Measurements from ENCODE around the gene CDH13. TPM values are rescaled to one million over a fixed set of nuclear protein-coding genes. Genes with fewer than 3 reads are reported as not detected.

CDH13 gene
- total RNA-seq, 1 donor from 2014 or later = 161 TPM

DNA sequence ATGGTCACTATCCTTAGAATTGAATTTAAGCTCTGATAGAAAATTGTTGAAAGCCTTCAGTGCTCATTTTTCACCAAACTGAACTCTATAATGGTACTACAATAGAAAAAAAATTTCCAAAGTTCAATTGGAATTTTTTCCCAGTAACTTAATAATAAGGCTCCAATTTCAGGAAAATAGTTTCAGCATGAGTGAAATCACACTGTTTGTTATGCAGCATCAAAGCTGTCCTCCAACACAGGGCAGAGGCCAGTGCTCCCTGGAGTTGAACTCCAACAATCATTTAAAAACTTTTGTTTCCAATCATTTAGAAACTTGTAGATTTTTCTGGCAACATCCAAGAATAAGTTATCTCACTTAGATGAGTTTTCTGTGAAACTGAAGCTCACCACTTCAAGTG lies 1077.9 kb downstream of the CDH13 start:
- H3K4me3 ChIP-seq = no peak overlapping the region
- TF ChIP-seq CTCF (IDR thresholded peaks at IDR 0.05; ENCODE audit: borderline replicate concordance) = no peak
- intact Hi-C loops (cut with micrococcal nuclease) = no loop called here
- no peaks in the 10 kb centered on the region for H3K27me3 ChIP-seq (ENCODE audit: low read depth)
- no peaks in the 10 kb centered on the region for H3K9me3 ChIP-seq (replicated peaks)
- H3K27ac ChIP-seq (replicated peaks) = no peak overlapping the region
- H3K36me3 ChIP-seq = no peaks in the 10 kb centered on the region
- no peak for DNase-seq
- H3K4me1 ChIP-seq = no peaks in the 10 kb centered on the region

DNA sequence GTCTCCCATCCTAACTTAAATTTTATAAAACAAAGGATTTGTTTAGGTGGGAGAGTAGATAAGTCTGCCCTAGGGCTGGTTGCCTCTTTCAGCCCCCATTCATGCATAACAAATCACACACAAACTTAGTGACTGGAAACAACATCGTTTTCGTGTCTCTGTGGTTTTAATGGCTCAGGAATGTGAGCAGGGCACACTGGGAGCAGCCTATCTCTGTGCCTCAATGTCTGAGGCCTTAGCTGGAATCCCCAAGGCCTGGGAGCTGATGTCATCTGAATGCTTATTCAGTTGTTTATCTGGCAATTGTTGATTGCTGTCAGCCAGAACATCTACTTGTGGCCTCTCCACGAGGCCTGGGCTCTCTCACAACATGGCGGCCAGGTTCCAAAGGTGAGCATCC lies 1079.1 kb downstream of the CDH13 start:
- no peaks in the 10 kb centered on the region for H3K4me1 ChIP-seq
- no peaks in the 10 kb centered on the region for H3K36me3 ChIP-seq
- no peak overlapping the region for H3K4me3 ChIP-seq
- TF ChIP-seq CTCF (IDR thresholded peaks at IDR 0.05; ENCODE audit: borderline replicate concordance) = no peak
- H3K9me3 ChIP-seq (replicated peaks) = no peaks in the 10 kb centered on the region
- H3K27ac ChIP-seq (replicated peaks) = no peak overlapping the region
- DNase-seq = no peak
- intact Hi-C loops (cut with micrococcal nuclease) = no loop called here
- H3K27me3 ChIP-seq (ENCODE audit: low read depth) = no peaks in the 10 kb centered on the region

- TF ChIP-seq CTCF (IDR thresholded peaks at IDR 0.05; ENCODE audit: borderline replicate concordance) = no peak
- intact Hi-C loops (cut with micrococcal nuclease) = no loop called here
Observed at GRCh38 chr16:83706394-83706793, 1079.6 kb downstream of the CDH13 start.

GRCh38 chr16:83711069-83711468 lies 1084.3 kb downstream of the CDH13 start:
- Histone ChIP-seq H3K9me3 (replicated peaks) (no peaks in the 10 kb centered on the region), H3K4me1 (no peaks in the 10 kb centered on the region), H3K4me3 (no peak overlapping the region), H3K27me3 (ENCODE audit: low read depth) (no peaks in the 10 kb centered on the region), H3K36me3 (no peaks in the 10 kb centered on the region), H3K27ac (replicated peaks) (no peak overlapping the region)
- TF ChIP-seq CTCF (IDR thresholded peaks at IDR 0.05; ENCODE audit: borderline replicate concordance) = no peak
- DNase-seq = no peak
- intact Hi-C loops (cut with micrococcal nuclease) = no loop called here

More at GRCh38 chr16:83706394-83706793, 1079.6 kb downstream of the CDH13 start:
- H3K27me3 ChIP-seq (ENCODE audit: low read depth) = no peaks in the 10 kb centered on the region
- H3K27ac ChIP-seq (replicated peaks) = no peak overlapping the region
- no peaks in the 10 kb centered on the region for H3K9me3 ChIP-seq (replicated peaks)
- DNase-seq = no peak
- H3K4me3 ChIP-seq = no peak overlapping the region
- H3K36me3 ChIP-seq = no peaks in the 10 kb centered on the region
- H3K4me1 ChIP-seq = no peaks in the 10 kb centered on the region

- TF ChIP-seq CTCF (IDR thresholded peaks at IDR 0.05; ENCODE audit: borderline replicate concordance) = no peak
- no peaks in the 10 kb centered on the region for H3K9me3 ChIP-seq (replicated peaks)
- no peak for DNase-seq
- no peak overlapping the region for H3K27ac ChIP-seq (replicated peaks)
- intact Hi-C loops (cut with micrococcal nuclease) = no loop called here
- H3K4me3 ChIP-seq = no peak overlapping the region
- H3K27me3 ChIP-seq (ENCODE audit: low read depth) = no peaks in the 10 kb centered on the region
- no peaks in the 10 kb centered on the region for H3K36me3 ChIP-seq
- peaks cover 7% of the 10 kb centered on the region for H3K4me1 ChIP-seq
Observed at GRCh38 chr16:83713597-83713996, 1086.8 kb downstream of the CDH13 start.

DNA sequence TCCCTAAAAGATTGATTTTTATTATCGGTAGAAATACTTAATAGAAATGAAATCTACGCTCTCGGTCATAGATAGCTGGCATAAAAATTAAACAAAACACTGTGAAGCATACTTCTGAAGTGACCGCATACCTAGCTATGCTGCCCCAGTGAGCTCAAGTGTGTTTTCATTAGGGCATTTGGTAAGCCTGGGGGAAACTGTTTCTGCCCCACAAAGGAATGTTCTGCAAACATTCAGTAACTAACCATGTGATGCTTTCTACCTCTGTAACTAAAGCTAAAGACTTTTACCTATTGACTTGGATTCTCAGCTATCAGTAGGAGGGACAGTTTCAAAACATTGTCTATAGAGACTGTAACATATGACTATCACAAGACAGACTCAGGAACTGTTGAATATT lies 1087.5 kb downstream of the CDH13 start:
- DNase-seq = no peak
- H3K4me3 ChIP-seq = no peak overlapping the region
- TF ChIP-seq CTCF (IDR thresholded peaks at IDR 0.05; ENCODE audit: borderline replicate concordance) = no peak
- no peaks in the 10 kb centered on the region for H3K27me3 ChIP-seq (ENCODE audit: low read depth)
- peaks cover 7% of the 10 kb centered on the region for H3K4me1 ChIP-seq
- H3K27ac ChIP-seq (replicated peaks) = no peak overlapping the region
- intact Hi-C loops (cut with micrococcal nuclease) = no loop called here
- no peaks in the 10 kb centered on the region for H3K9me3 ChIP-seq (replicated peaks)
- no peaks in the 10 kb centered on the region for H3K36me3 ChIP-seq

Measured in left ventricle myocardium inferior (tissue), 1 donor.